IgD-negative memory B cell (primary cell): ENCODE measurements around the gene GRAMD1B. TPM values are rescaled to one million over a fixed set of nuclear protein-coding genes. Genes with fewer than 3 reads are reported as not detected.
A peak's percentile ranks its signal among the peaks of the same experiment; 100 is the strongest.

ENCODE experiments used
- H3K27ac Mint-ChIP-seq, 3 donors: one replicate each; pipeline ENCODE4 v1.8.0; 2020 to 2022; ENCODE audit warnings: mild to moderate bottlenecking in 3 of 3, mixed read lengths in 3 of 3, moderate library complexity in 1 of 3
- H3K27me3 Mint-ChIP-seq: one replicate; pipeline ENCODE4 v1.8.0; 2021; ENCODE audit warnings: mixed read lengths
- H3K36me3 Mint-ChIP-seq: one replicate; pipeline ENCODE4 v1.8.0; 2020; ENCODE audit warnings: mild to moderate bottlenecking, mixed read lengths
- H3K4me1 Mint-ChIP-seq, 3 donors: one replicate each; pipeline ENCODE4 v1.8.0; 2020 to 2022; ENCODE audit warnings: mixed read lengths in 3 of 3, mild to moderate bottlenecking in 1 of 3
- H3K4me3 Mint-ChIP-seq, 4 donors: one replicate each; pipeline ENCODE4 v1.8.0; 2020 to 2022; ENCODE audit warnings: mild to moderate bottlenecking in 4 of 4, mixed read lengths in 4 of 4, moderate library complexity in 3 of 4
- H3K9me3 Mint-ChIP-seq, 3 donors: one replicate each; pipeline ENCODE4 v1.8.0; 2020 to 2021; ENCODE audit warnings: mixed read lengths in 3 of 3, mild to moderate bottlenecking in 1 of 3
- polyA plus RNA-seq: library from polyadenylated mRNA; unstranded; fragments of 300-500 nt; fragmentation: Illumina TruSeq; gene quantifications from one replicate; pipeline ENCODE4 v1.2.3, GENCODE V29; 2021

GRAMD1B gene
- polyA plus RNA-seq, 1 donor from 2014 or later = not detected

DNA sequence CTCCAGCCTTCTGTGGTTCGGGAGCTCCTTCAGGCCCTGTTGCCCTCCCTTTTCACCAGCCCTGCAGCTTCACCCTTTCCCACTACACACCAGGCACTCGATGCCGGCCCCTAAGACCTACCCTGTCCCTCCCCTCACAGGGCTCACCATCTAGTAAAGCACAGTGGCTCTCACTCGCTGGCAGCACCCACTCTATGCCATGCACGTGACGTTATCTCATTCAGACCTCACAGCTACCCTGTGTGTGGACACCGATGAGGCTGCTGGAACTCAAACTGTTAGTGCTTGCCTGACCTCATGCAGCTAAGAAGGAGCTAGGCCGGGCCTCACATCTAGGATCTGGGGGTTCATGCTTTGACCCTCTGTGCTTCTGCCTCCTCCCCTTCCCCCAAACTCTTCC lies 178.9 kb downstream of the GRAMD1B start:
- Mint-ChIP-seq H3K27me3 (no peaks in the 10 kb centered on the region), H3K27ac (no peak overlapping the region), H3K9me3 (no peaks in the 10 kb centered on the region), H3K36me3 (no peaks in the 10 kb centered on the region), H3K4me3 (no peak overlapping the region), H3K4me1 (peaks cover 0 to 2% (median 0%) of the 10 kb centered on the region in 3 donors)

DNA sequence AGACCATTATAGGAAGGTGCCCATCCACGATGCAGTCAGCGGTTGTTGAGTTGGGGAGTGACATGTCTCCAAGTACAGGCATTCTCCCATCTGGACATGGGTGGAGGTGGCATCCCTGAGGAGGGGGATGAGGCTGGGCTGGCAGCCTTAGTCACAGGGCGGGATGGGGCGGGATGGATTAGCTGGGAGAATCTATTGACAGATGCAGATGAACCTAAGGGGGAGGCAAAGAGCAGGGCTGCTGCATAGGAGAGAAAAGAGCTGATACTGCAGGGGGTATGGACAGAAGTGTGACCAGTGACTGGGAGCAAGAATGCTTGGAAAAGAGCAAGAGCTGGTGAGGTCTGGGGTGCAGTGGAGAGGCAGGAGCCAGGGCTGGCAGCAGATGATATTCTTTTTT lies 181.6 kb downstream of the GRAMD1B start:
- Mint-ChIP-seq H3K4me1 (peaks cover 0 to 2% (median 0%) of the 10 kb centered on the region in 3 donors), H3K9me3 (no peaks in the 10 kb centered on the region), H3K27ac (no peak overlapping the region), H3K36me3 (no peaks in the 10 kb centered on the region), H3K4me3 (no peak overlapping the region), H3K27me3 (no peaks in the 10 kb centered on the region)

DNA sequence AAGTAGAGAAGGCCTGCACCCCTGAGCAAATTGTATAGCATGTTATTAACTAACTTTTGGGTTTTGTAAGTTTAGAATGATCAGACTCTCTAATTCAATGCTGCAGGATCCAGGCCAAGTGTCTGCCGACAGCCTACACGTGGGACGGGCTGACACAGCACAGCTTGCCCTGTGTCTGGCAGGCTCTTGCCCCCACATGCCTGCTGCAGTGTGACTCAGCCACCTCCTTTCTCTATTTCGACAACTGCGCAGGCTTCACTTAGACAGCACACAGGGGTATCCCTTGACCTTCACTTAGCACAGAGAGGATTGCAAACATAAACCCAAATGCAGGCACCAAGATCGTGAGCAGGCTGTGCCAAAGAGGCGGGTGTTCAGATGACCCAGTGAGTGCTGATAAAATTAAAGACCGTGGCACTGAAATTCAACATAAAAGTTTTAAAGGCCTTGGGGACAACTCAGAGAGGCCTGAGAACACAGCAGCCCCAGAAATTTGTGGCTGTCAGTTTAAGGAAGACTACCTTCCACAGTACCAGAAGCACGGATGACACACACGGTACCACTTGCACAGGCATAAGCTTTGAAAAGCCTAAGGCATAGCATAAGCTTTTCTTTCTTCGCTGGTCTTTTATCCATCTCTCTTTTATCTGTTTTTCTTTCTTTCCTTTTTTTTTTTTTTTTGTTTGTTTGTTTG lies 186.6 kb downstream of the GRAMD1B start:
- H3K36me3 Mint-ChIP-seq = no peaks in the 10 kb centered on the region

DNA sequence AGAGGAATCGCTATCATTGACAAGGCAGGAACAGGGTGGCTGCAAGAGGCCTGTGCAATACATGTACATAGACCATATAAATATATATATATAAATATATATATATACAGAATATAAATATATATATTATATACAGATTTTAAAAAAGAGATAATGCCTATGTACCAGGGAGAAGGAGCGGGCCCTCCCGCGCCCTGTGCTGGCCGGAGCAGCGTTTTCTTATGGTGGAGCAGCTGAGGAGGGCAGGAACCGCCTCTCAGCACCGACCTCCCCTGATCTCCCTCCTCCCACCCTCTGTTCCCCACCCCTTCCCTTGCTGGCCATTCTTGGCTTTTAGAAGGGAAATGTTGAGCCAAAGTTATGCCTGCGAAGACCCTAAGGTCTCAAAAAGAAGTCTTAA lies 192.5 kb downstream of the GRAMD1B start:
- no peak overlapping the region for H3K27ac Mint-ChIP-seq
- H3K36me3 Mint-ChIP-seq = no peaks in the 10 kb centered on the region
- H3K9me3 Mint-ChIP-seq = no peaks in the 10 kb centered on the region
- H3K27me3 Mint-ChIP-seq = no peaks in the 10 kb centered on the region
- H3K4me3 Mint-ChIP-seq = no peak overlapping the region
- no peaks in the 10 kb centered on the region for H3K4me1 Mint-ChIP-seq

More for the DNA sequence above, 186.6 kb downstream of the GRAMD1B start:
- H3K9me3 Mint-ChIP-seq = no peaks in the 10 kb centered on the region
- no peak overlapping the region for H3K4me3 Mint-ChIP-seq
- H3K27me3 Mint-ChIP-seq = no peaks in the 10 kb centered on the region
- H3K4me1 Mint-ChIP-seq = no peaks in the 10 kb centered on the region
- H3K27ac Mint-ChIP-seq = no peak overlapping the region

DNA sequence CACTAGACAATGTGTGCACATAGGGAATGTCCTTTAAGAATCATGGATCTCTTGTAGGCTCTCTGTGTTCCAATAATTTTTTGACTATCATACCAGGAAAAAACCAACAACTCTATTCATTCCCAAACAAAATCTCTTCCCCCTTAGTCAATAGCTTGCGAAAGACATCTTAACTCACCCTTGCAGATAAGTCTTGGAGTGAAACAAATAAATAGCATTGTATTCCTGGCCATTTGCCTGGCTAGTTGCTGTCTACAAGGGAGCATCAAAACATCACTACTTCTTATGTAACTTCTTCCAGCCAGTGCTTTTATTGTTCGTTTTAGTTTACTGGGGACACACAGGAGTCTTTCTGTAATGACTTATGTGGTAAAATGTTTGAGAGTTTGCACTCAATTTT lies 194.9 kb downstream of the GRAMD1B start:
- no peaks in the 10 kb centered on the region for H3K4me1 Mint-ChIP-seq
- H3K4me3 Mint-ChIP-seq = no peak overlapping the region
- H3K27ac Mint-ChIP-seq = no peak overlapping the region
- H3K9me3 Mint-ChIP-seq = no peaks in the 10 kb centered on the region
- H3K27me3 Mint-ChIP-seq = peaks cover under 1% of the 10 kb centered on the region
- no peaks in the 10 kb centered on the region for H3K36me3 Mint-ChIP-seq

DNA sequence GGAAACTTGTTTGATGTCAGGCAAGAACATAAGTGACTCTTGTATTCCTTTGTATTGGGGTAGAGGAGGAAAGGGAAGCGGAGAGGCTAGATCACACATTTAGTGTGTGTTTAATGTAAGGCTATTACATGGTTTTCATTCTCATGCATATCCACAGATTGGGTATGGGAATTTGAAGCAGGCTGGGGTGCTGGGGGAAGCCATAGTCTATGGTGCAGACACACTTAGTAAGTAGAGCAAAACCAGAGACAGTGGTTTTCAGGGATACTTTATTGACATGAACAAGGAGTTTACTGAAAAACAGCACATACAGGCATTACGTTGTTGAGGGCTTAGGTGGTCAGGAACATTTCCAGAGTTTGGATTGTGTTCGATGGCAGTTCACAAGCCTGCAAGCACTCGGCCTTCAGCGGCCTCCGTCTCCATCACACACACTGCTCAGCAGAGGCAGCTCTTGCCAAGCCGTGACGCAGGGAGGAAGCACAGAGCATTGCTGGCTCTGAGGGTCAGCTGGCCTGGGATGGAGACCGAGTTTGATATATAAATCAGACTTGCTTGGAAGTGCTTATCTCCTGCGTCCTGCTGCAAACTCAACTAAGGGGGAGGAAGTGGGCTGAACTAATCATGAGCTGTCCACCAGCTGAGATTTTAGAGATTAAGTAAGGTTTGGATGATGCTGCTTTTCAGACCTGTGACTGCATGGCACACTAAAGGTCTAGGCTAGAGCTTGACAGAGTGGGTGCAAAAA lies 199.0 kb downstream of the GRAMD1B start:
- peak overlapping the region in 1 of 3 donors; percentile 32 for H3K27ac Mint-ChIP-seq
- no peaks in the 10 kb centered on the region for H3K36me3 Mint-ChIP-seq
- peaks cover 11% of the 10 kb centered on the region for H3K27me3 Mint-ChIP-seq
- no peaks in the 10 kb centered on the region for H3K4me1 Mint-ChIP-seq
- peaks cover 0 to 4% (median 0%) of the 10 kb centered on the region in 3 donors for H3K9me3 Mint-ChIP-seq
- H3K4me3 Mint-ChIP-seq = no peak overlapping the region

DNA sequence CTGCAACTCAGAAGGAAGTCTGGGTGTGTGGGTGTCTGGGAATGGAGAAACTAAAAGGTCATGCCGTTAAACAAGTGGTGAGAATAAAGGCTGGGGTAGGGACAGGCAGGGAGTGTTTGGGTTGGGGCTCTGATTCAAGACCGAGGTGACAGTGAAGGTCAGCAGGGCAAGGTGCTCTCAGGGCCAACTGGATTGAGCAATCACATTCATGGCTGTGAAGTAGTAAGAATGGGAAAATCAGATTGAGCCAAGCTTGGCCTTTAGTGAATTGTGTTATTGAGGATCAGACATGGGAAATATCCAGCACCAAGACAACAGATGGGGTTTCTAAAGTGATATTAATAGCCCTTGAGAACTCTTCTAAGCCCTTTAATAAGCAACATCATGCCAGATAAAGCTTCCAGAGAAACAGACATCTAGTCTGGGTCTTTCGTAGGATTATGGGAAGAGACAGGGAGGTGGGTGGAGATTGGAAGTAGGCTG lies 200.1 kb downstream of the GRAMD1B start:
- Mint-ChIP-seq H3K27me3 (peaks cover 14% of the 10 kb centered on the region), H3K27ac (no peak overlapping the region), H3K4me1 (no peaks in the 10 kb centered on the region), H3K4me3 (no peak overlapping the region), H3K9me3 (peaks cover 0 to 4% (median 0%) of the 10 kb centered on the region in 3 donors), H3K36me3 (no peaks in the 10 kb centered on the region)

DNA sequence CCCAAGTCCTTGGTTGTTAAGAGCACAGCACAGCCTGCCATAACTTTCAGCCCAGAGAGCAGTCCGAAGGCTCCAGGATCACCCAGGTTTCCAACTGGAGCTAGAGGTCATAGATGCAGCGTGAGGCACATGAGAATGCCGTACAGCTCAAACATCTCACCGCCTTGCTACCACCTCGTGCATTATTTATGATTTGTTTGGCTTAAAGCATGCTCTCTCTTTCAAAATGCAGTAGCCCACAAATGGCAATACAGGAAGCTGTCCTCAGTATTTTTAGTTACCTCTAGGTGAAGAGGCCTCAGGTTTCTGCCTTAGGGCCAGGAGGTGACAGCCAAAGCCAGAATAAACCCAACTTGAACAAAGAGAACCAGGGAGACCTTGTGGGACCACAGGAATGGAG lies 210.0 kb downstream of the GRAMD1B start:
- no peak overlapping the region for H3K27ac Mint-ChIP-seq
- peaks cover 15% of the 10 kb centered on the region for H3K27me3 Mint-ChIP-seq
- no peaks in the 10 kb centered on the region for H3K9me3 Mint-ChIP-seq
- no peak overlapping the region for H3K4me3 Mint-ChIP-seq
- peaks cover 0 to 4% (median 2%) of the 10 kb centered on the region in 3 donors for H3K4me1 Mint-ChIP-seq
- no peaks in the 10 kb centered on the region for H3K36me3 Mint-ChIP-seq

DNA sequence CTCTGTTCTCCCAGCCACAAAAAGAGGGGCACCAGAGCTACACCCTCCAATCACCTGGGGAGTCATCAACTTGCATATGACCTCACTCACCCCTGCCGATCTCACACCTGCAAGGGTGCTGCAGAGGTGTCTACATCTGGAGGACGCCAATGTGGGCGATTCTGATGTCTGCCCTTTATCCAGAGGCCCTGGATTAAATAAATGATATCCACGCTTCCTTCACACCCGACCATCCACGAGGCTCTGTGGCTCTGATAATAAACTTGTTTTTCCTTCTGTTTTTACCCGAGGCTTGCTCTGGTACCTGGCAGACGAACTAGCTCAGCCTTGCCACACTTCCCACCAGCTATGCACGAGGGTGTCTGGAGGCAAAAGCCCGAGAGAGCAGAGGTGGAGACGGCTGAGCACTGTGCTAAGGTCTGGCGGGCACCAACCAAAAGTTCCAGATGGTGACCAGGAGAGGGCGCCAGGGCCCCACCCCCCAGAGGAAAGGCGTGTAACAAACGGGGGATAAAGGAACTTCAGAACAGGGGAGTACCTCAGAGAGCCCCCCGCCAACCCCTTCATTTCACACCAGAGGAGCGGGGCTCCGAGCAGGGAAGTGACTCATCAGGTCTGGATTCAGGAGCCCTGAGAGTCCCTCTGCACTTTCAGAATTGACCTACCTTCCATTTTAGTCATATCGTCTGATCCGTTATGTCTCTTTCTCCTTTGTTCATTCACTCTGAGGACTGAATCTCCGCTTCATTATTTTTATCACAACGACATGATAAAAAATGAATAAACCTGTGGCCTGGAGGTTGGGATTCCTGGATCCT lies 210.8 kb downstream of the GRAMD1B start:
- Mint-ChIP-seq H3K4me1 (peaks cover 0 to 4% (median 2%) of the 10 kb centered on the region in 3 donors), H3K9me3 (no peaks in the 10 kb centered on the region), H3K27ac (no peak overlapping the region), H3K36me3 (no peaks in the 10 kb centered on the region), H3K4me3 (no peak overlapping the region), H3K27me3 (peaks cover 18% of the 10 kb centered on the region)

DNA sequence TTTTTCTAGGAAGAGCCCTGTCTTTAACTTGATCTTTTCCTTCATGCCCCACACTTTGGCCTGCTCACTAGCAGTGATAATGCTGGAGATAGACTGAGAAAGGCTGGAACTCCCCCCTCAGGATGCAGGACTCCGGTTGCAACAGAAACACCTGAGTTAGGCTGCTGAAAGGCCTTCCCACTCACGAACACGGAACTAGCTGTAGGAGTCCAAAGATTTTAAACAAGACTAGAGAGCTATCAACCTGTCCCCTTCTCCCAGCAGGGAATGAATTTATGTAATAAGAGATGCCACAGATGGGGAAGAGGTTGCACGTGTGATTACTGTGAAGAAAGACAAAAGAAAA lies 211.4 kb downstream of the GRAMD1B start:
- Mint-ChIP-seq H3K36me3 (no peaks in the 10 kb centered on the region), H3K4me3 (no peak overlapping the region), H3K27me3 (peaks cover 18% of the 10 kb centered on the region), H3K27ac (no peak overlapping the region), H3K9me3 (no peaks in the 10 kb centered on the region), H3K4me1 (peaks cover 0 to 4% (median 2%) of the 10 kb centered on the region in 3 donors)

DNA sequence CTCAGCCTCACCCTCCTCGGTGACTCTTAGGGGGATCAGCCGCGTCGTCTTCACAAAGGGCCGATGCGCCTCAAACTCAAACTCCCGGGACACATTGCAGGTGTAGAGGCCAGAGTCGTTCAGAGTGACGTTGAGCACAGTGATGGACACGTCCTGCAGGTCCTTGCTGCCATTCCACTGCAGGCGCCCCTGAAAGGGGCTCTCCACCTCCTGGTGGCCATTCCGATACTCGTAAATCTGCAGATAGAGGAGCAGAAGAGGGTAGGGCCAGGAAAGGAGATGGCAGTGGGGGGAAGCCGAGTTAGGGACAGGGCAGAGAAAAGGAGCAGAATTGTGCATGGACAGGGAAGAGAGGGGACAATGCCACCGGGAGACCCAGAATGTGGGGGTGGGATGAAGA lies 212.4 kb downstream of the GRAMD1B start:
- Mint-ChIP-seq H3K27ac (no peak overlapping the region), H3K4me3 (no peak overlapping the region), H3K36me3 (no peaks in the 10 kb centered on the region), H3K4me1 (peaks cover 0 to 5% (median 2%) of the 10 kb centered on the region in 3 donors), H3K9me3 (no peaks in the 10 kb centered on the region), H3K27me3 (peaks cover 17% of the 10 kb centered on the region)

DNA sequence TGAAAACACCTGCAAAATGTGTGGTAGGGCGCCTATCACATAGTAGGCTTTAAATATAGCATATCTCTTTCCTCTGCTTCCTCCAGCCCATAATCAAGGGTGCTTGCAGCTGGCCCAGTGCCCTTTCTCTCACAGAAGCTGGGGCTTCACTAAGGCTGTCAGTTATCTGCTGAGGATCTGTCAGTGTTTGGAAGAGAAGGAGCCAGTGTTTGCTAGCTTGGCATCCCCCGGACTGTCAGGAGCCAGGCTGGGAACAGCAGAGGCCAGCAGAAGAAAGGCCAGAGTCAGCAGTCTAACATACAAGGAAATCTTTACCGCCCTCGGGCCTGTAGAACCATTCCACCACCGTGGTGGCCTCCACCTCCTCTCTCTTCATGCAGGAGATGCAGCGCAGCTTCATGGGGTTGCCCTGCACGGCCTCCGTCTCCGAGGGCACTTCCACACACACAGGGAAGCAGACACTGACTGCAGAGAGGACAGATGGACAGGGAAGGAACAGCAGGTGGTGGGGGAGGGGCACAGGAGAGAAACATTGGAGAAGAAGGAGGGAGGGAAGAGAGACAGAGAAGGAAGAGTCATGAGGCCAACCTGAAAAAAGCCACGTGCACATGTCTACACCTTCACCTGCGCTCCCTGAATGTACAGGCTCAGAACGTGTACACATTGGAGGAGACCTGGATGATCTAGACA lies 215.4 kb downstream of the GRAMD1B start:
- Mint-ChIP-seq H3K9me3 (peaks cover 0 to 2% (median 0%) of the 10 kb centered on the region in 3 donors), H3K4me1 (peaks cover 0 to 5% (median 2%) of the 10 kb centered on the region in 3 donors), H3K4me3 (no peak overlapping the region), H3K27me3 (peaks cover 16% of the 10 kb centered on the region), H3K36me3 (no peaks in the 10 kb centered on the region), H3K27ac (no peak overlapping the region)

DNA sequence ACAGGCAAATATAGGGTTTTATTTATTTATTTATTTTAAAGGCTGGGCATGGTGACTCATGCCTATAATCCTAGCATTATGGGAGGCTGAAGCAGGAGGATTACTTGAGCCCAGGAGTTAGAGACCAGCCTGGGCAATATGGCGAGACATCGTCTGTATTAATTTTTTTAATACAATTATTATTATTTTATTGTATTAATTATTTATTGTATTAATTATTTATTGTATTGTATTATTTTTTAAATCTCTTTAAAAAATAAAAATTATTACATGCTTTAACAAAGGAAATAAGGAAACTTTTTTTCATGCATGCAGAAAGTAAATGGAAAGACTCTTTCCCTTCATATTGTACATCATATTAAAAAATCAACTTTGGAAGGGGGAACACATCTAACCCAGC lies 220.8 kb downstream of the GRAMD1B start:
- peaks cover 0 to 2% (median 0%) of the 10 kb centered on the region in 3 donors for H3K9me3 Mint-ChIP-seq
- no peak overlapping the region for H3K4me3 Mint-ChIP-seq
- peaks cover 0 to 1% (median 0%) of the 10 kb centered on the region in 3 donors for H3K4me1 Mint-ChIP-seq
- H3K27ac Mint-ChIP-seq = no peak overlapping the region
- H3K36me3 Mint-ChIP-seq = no peaks in the 10 kb centered on the region
- H3K27me3 Mint-ChIP-seq = peaks cover 31% of the 10 kb centered on the region

DNA sequence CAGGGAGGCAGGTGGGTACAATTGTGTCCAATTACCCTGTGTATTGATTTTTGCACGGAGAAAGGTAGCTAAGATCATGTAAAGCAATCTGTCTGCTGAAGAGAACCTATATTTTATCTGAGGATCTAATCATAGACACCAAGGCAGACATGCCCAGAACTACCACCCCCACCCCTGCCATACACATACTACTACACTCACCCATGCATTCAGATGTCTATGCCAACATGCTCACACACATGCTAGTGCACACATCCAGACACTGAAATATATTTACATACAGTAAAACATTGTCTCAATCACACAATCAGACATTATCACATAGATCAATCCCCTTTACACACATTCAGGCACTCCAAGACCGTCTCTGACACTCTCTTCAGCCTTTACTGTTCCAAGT lies 222.5 kb downstream of the GRAMD1B start:
- Mint-ChIP-seq H3K27me3 (peaks cover 34% of the 10 kb centered on the region), H3K4me3 (peak overlapping the region; percentile 5 to 81 (median 37)), H3K27ac (no peak overlapping the region), H3K4me1 (peaks cover 0 to 4% (median 0%) of the 10 kb centered on the region in 3 donors), H3K36me3 (no peaks in the 10 kb centered on the region), H3K9me3 (peaks cover 0 to 2% (median under 1%) of the 10 kb centered on the region in 3 donors)
